A549 treated with dexamethasone at 1 μM for 4 hours (cell line): Measurements from ENCODE around the gene RELT. TPM values are rescaled to one million over a fixed set of nuclear protein-coding genes. Genes with fewer than 3 reads are reported as not detected.

Experiments used
- total RNA-seq: library from RNA; stranded (reverse); fragments of 200-300 nt; extraction: Qiagen RNA extraction; gene quantifications from 5 replicates; pipeline ENCODE4 v1.2.3, GENCODE V29; 2022

The RELT gene
- 5.3 to 6.7 TPM (median 6.1 TPM) in 5 replicates for total RNA-seq

GRCh38 chr11:73376160-73376802, at the start of gene RELT:
Gene RELT (plus strand): TSS chr11:73376399. CDS start chr11:73389137, 12,738 bp downstream.

Other genes with a start within 250 kb of the RELT start
- gene FCHSD2, start 234.1 kb upstream of the RELT start, total RNA-seq, result 8.6 to 11.2 TPM (median 10.5 TPM) in 5 replicates
- 7.7 to 14.2 TPM (median 11.5 TPM) in 5 replicates for gene P2RY2, start 158.1 kb upstream of the RELT start, total RNA-seq
- gene P2RY6, start 104.1 kb upstream of the RELT start, total RNA-seq, result 2.8 to 6.6 TPM (median 5.5 TPM) in 5 replicates
- gene ARHGEF17, start 68.1 kb upstream of the RELT start, total RNA-seq, result 7.8 to 14.7 TPM (median 12.1 TPM) in 5 replicates
- gene FAM168A, start 221.7 kb downstream of the RELT start, total RNA-seq, result 10.4 to 17.0 TPM (median 15.9 TPM) in 5 replicates